ENCODE measurements around the gene ATPAF2.

Gene ATPAF2

GRCh38 chr17:18021372-18021771 is 17.6 kb downstream of the ATPAF2 start:
- Histone ChIP-seq H3K4me1 (ENCODE audit: insufficient read depth, poor library complexity, severe bottlenecking) (peaks cover 13% of the 10 kb centered on the region), H3K36me3 (ENCODE audit: low read depth) (peaks cover 7% of the 10 kb centered on the region), H3K4me3 (ENCODE audit: severe bottlenecking) (no peak overlapping the region), H3K27ac (ENCODE audit: poor library complexity, severe bottlenecking) (no peak overlapping the region), H3K27me3 (ENCODE audit: insufficient read depth, poor library complexity, severe bottlenecking) (no peaks in the 10 kb centered on the region), H3K9me3 (ENCODE audit: severe bottlenecking) (no peaks in the 10 kb centered on the region)
- ATAC-seq (ENCODE audit: low read depth) (no peak), DNase-seq (ENCODE audit: low spot score) (no peak)
- TF ChIP-seq CTCF (IDR thresholded peaks at IDR 0.05; ENCODE audit: poor library complexity, severe bottlenecking): no peak

- no peak for DNase-seq (ENCODE audit: low spot score)
- no peak for ATAC-seq (ENCODE audit: low read depth)
- Histone ChIP-seq H3K27ac (ENCODE audit: poor library complexity, severe bottlenecking) (no peak overlapping the region), H3K4me1 (ENCODE audit: insufficient read depth, poor library complexity, severe bottlenecking) (peaks cover 9% of the 10 kb centered on the region), H3K27me3 (ENCODE audit: insufficient read depth, poor library complexity, severe bottlenecking) (no peaks in the 10 kb centered on the region), H3K36me3 (ENCODE audit: low read depth) (peaks cover 7% of the 10 kb centered on the region), H3K9me3 (ENCODE audit: severe bottlenecking) (no peaks in the 10 kb centered on the region), H3K4me3 (ENCODE audit: severe bottlenecking) (no peak overlapping the region)
- no peak for TF ChIP-seq CTCF (IDR thresholded peaks at IDR 0.05; ENCODE audit: poor library complexity, severe bottlenecking)
Observed at GRCh38 chr17:18020971-18021370, 18.0 kb downstream of the ATPAF2 start.

GRCh38 chr17:18019838-18020154 is 19.2 kb downstream of the ATPAF2 start:
- Histone ChIP-seq H3K27me3 (ENCODE audit: insufficient read depth, poor library complexity, severe bottlenecking) (no peaks in the 10 kb centered on the region), H3K9me3 (ENCODE audit: severe bottlenecking) (no peaks in the 10 kb centered on the region), H3K4me3 (ENCODE audit: severe bottlenecking) (no peak overlapping the region), H3K36me3 (ENCODE audit: low read depth) (peaks cover 7% of the 10 kb centered on the region), H3K27ac (ENCODE audit: poor library complexity, severe bottlenecking) (no peak overlapping the region), H3K4me1 (ENCODE audit: insufficient read depth, poor library complexity, severe bottlenecking) (no peaks in the 10 kb centered on the region)
- no peak for TF ChIP-seq CTCF (IDR thresholded peaks at IDR 0.05; ENCODE audit: poor library complexity, severe bottlenecking)
- ATAC-seq (ENCODE audit: low read depth) (no peak), DNase-seq (ENCODE audit: low spot score) (no peak)

GRCh38 chr17:18018411-18018921 is 20.5 kb downstream of the ATPAF2 start:
- no peak for TF ChIP-seq CTCF (IDR thresholded peaks at IDR 0.05; ENCODE audit: poor library complexity, severe bottlenecking)
- Histone ChIP-seq H3K4me3 (ENCODE audit: severe bottlenecking) (no peak overlapping the region), H3K27me3 (ENCODE audit: insufficient read depth, poor library complexity, severe bottlenecking) (no peaks in the 10 kb centered on the region), H3K27ac (ENCODE audit: poor library complexity, severe bottlenecking) (no peak overlapping the region), H3K4me1 (ENCODE audit: insufficient read depth, poor library complexity, severe bottlenecking) (no peaks in the 10 kb centered on the region), H3K9me3 (ENCODE audit: severe bottlenecking) (no peaks in the 10 kb centered on the region), H3K36me3 (ENCODE audit: low read depth) (peaks cover 7% of the 10 kb centered on the region)
- no peak for ATAC-seq (ENCODE audit: low read depth)
- DNase-seq (ENCODE audit: low spot score): no peak

GRCh38 chr17:18017958-18018357 is 21.0 kb downstream of the ATPAF2 start:
- DNase-seq (ENCODE audit: low spot score): no peak
- no peaks in the 10 kb centered on the region for H3K27me3 ChIP-seq (ENCODE audit: insufficient read depth, poor library complexity, severe bottlenecking)
- no peaks in the 10 kb centered on the region for H3K4me1 ChIP-seq (ENCODE audit: insufficient read depth, poor library complexity, severe bottlenecking)
- no peak for ATAC-seq (ENCODE audit: low read depth)
- H3K27ac ChIP-seq (ENCODE audit: poor library complexity, severe bottlenecking): no peak overlapping the region
- H3K9me3 ChIP-seq (ENCODE audit: severe bottlenecking): no peaks in the 10 kb centered on the region
- no peak overlapping the region for H3K4me3 ChIP-seq (ENCODE audit: severe bottlenecking)
- peaks cover 7% of the 10 kb centered on the region for H3K36me3 ChIP-seq (ENCODE audit: low read depth)
- no peak for TF ChIP-seq CTCF (IDR thresholded peaks at IDR 0.05; ENCODE audit: poor library complexity, severe bottlenecking)

All from RWPE2 (cell line).